HG02571 (cell line): ENCODE measurements around the gene SDR9C7.
"Not testable (repeated sequence)": the region's sequence is repeated elsewhere in the genome, so short reads cannot be mapped to it uniquely, and the experiment has no call there.

Experiments
- ATAC-seq: cut with Tn5 transposase; IDR thresholded peaks from one replicate; pipeline ENCODE4 v1.9.1; 2021; ENCODE audit warnings: mild to moderate bottlenecking, moderate library complexity; ENCODE audit not compliant: unreplicated experiment

Gene SDR9C7

GRCh38 chr12:56879240-56880124 lies 54.7 kb downstream of the SDR9C7 start:
- not testable (repeated sequence) for ATAC-seq

GRCh38 chr12:56878010-56878339 lies 56.2 kb downstream of the SDR9C7 start:
- ATAC-seq = no peak

GRCh38 chr12:56877195-56878009 lies 56.8 kb downstream of the SDR9C7 start:
- no peak for ATAC-seq

- ATAC-seq = no peak
These were observed 59.4 kb downstream of the SDR9C7 start for GRCh38 chr12:56874821-56875220.

DNA sequence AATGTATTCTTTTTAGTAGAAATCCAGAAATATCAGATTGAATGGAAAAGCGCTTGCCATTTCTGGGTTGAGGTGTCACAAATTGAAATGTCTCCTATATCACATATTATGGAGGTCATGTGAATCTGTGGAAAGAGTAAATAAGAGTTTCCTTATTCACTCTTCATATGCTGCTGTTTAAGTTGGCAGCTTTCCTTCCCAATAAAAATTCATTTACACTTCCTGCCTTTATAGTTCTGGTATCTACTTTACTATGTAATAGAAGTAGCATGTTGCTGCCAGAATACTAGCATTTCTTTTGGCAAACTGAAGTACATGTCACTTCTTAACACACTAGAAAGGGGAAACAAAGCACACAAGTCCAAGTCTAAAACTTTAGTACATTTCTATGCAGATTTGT lies 60.8 kb downstream of the SDR9C7 start:
- ATAC-seq = no peak
